ENCODE data around the gene PRSS22. TPM values are rescaled to one million over a fixed set of nuclear protein-coding genes. Genes with fewer than 3 reads are reported as not detected.

PRSS22 gene
- total and polyA plus RNA-seq, 9 donors = 0.10 to 7.2 (median 1.2) TPM; not detected in 3

DNA sequence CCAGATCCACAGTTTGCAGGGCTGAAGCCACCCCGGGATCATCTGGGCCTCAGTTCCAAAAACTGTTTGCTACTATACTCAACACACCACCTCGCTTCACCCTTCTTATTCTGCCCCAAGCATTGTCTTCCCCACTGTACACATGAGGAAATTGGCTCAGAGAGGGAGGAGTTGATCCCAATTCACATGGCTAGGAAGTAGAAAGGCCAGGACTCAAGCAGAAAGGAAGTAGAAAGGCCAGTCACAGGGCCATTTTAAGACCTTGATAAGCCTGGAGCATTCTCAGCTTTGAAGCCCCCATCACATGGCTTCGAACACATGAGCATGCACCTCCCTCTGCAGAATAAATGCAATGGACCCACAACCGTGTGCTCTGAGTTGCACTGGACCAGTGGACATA lies 7.7 kb upstream of the PRSS22 start:
- intact Hi-C loops (cut with DNase I) = loop anchor here in 1 of 4 donors (5.0 kb wide), 1 partner anchor 67 kb away; no protein-coding TSS in a partner anchor
- Histone ChIP-seq H3K9me3 (peaks cover 0 to 4% of the 10 kb centered on the region in 2 donors), H3K4me1 (ENCODE audit: insufficient read depth) (peaks cover 3% of the 10 kb centered on the region), H3K27ac (no peak overlapping the region), H3K27me3 (no peaks in the 10 kb centered on the region), H3K36me3 (no peaks in the 10 kb centered on the region), H3K4me3 (no peak overlapping the region)
- no peak for DNase-seq
- TF ChIP-seq POLR2A (IDR thresholded peaks at IDR 0.05) (no peak), EP300 (IDR thresholded peaks at IDR 0.05) (no peak)
- TF ChIP-seq, protein P1, sequence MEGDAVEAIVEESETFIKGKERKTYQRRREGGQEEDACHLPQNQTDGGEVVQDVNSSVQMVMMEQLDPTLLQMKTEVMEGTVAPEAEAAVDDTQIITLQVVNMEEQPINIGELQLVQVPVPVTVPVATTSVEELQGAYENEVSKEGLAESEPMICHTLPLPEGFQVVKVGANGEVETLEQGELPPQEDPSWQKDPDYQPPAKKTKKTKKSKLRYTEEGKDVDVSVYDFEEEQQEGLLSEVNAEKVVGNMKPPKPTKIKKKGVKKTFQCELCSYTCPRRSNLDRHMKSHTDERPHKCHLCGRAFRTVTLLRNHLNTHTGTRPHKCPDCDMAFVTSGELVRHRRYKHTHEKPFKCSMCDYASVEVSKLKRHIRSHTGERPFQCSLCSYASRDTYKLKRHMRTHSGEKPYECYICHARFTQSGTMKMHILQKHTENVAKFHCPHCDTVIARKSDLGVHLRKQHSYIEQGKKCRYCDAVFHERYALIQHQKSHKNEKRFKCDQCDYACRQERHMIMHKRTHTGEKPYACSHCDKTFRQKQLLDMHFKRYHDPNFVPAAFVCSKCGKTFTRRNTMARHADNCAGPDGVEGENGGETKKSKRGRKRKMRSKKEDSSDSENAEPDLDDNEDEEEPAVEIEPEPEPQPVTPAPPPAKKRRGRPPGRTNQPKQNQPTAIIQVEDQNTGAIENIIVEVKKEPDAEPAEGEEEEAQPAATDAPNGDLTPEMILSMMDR (IDR thresholded peaks at IDR 0.05) = no peak
- 61 to 74% (median 70%) methylated on average over 4 of the region's 4 CpGs for WGBS, 3 donors

DNA sequence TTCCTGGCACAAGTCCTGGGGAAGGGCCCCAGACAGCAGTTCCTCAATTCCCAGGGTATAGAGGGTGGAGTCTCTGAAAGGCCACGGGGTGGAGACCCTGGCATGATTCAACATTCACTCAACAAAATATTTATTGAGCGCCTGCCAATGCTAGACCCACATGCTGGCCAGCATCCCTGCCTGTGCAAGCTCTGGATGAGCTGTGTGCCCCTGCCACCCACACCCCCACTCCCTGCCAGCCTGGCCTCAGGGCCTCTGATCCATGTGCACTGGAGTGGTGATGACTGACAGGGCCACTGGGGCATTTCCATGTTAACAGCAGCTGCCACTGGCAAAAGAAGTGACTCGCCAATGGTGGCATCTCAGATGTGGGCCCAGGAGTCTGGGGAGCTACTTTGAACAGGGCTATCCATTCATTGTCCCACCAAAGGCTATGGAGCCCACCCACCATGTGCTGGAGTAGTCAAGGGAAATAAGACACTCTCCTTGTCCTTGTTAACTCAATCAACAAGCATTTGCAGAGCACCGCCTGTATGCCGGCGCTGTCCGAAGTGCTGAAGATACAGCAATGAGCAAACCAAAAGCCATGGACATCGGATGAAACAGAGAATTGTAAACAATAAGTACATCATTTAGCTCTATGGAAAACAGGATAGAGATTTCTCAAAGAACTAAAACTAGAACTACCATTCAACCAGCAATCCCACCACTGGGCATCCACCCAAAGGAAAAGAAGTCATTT lies 3.0 kb upstream of the PRSS22 start:
- intact Hi-C loops (cut with DNase I) = no loop called here
- TF ChIP-seq POLR2A (IDR thresholded peaks at IDR 0.05) = no peak
- TF ChIP-seq, protein P1 (IDR thresholded peaks at IDR 0.05) = no peak
- no peak for TF ChIP-seq EP300 (IDR thresholded peaks at IDR 0.05)
- DNase-seq = no peak
- no peaks in the 10 kb centered on the region for H3K27me3 ChIP-seq
- H3K9me3 ChIP-seq = peaks cover 0 to 4% of the 10 kb centered on the region in 2 donors
- no peaks in the 10 kb centered on the region for H3K36me3 ChIP-seq
- no peak overlapping the region for H3K27ac ChIP-seq
- H3K4me1 ChIP-seq (ENCODE audit: insufficient read depth) = no peaks in the 10 kb centered on the region
- WGBS, 3 donors = 66 to 74% (median 73%) methylated on average over 8 of the region's 8 CpGs
- no peak overlapping the region for H3K4me3 ChIP-seq

DNA sequence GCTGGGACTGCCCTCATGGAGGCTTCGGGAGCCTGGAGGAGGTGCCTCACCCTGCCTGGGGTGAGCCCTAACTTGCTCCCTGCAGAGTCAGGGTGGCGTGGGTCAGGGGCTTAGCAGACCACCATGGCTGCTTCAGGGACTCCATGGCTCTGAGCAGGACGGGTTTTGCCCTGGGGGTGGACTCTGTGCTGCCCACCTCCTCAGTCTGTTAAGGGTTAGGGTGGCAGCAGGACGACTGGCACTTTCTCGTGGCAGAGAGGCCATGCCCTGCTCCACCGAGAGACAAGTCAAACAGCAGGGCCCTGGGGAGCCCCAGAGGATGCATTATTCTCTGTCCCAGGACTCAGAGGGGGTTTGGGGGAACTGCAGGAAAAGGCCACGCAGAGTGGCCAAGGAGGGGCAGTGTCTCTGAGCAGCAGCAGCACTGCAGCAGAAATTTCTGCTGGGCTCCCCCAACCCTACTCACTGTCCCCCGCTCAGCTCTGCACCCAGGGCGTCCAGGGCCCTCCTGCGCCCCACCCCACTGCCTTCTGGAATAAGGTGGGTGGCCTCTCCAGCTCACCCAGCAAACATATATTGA lies 1.8 kb upstream of the PRSS22 start:
- no peaks in the 10 kb centered on the region for H3K36me3 ChIP-seq
- WGBS, 3 donors = 64 to 71% (median 64%) methylated on average over 10 of the region's 10 CpGs
- H3K27ac ChIP-seq = no peak overlapping the region
- no peak for DNase-seq
- H3K4me3 ChIP-seq = no peak overlapping the region
- no peaks in the 10 kb centered on the region for H3K4me1 ChIP-seq (ENCODE audit: insufficient read depth)
- intact Hi-C loops (cut with DNase I) = no loop called here
- TF ChIP-seq POLR2A (IDR thresholded peaks at IDR 0.05) = no peak
- no peak for TF ChIP-seq EP300 (IDR thresholded peaks at IDR 0.05)
- H3K9me3 ChIP-seq = peaks cover 0 to 4% of the 10 kb centered on the region in 2 donors
- H3K27me3 ChIP-seq = no peaks in the 10 kb centered on the region

DNA sequence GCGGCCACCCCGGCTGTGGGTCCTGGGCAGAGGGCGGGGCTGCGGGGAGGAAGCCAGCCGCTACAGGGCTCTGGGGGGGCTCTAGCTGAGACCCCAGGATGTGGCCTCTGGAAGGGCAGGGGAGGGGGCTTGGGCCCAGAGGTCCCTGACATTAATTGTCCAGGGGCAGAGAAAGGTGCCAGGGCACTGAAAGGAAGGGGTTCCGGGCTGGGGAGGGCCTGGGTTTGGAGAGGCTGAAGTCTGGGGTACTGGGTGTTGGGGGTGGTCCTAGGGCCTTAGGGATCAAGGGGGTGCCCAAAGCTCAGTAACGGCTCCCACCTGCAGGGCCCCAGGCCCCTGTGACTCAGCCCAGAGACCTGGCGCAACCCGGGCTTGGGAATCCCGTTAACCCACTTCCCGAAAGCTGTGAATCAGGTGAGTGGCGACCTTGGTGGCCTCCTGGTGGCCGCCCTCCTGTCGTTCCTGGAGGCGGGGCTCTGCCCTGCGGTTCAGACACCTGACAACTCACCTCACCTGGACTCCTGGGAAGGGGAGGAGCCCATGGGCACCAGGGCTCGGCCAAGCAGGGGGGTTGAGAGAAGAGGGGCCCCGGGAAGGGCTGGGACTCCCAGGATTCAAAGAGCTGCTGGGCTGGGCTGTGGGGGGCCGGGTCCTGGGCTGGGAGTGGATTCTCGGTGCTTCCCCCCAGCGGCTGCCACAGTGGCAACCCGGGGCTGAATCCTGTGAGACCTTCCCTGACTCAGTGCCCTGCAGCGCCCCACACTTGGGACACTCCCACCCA lies 465 bp upstream of the PRSS22 start:
- no peaks in the 10 kb centered on the region for H3K36me3 ChIP-seq
- no peak for DNase-seq
- no peak overlapping the region for H3K4me3 ChIP-seq
- TF ChIP-seq EP300 (IDR thresholded peaks at IDR 0.05) (no peak), POLR2A (IDR thresholded peaks at IDR 0.05) (no peak)
- TF ChIP-seq, protein P1 (IDR thresholded peaks at IDR 0.05) = no peak
- WGBS, 3 donors = 13 to 15% (median 15%) methylated on average over 23 of the region's 23 CpGs
- intact Hi-C loops (cut with DNase I) = no loop called here
- H3K4me1 ChIP-seq (ENCODE audit: insufficient read depth) = no peaks in the 10 kb centered on the region
- H3K27me3 ChIP-seq = no peaks in the 10 kb centered on the region
- H3K9me3 ChIP-seq = peaks cover 0 to 4% of the 10 kb centered on the region in 2 donors
- no peak overlapping the region for H3K27ac ChIP-seq
